HCT116 (cell line): ENCODE data around the gene CDON. TPM values are rescaled to one million over a fixed set of nuclear protein-coding genes. Genes with fewer than 3 reads are reported as not detected.

Experiments used
- ATAC-seq: fragments of 200-7000 bp; cut with Tn5 transposase; 2 replicates; pipeline ENCODE4 v1.9.1; 2020; ENCODE audit warnings: mild to moderate bottlenecking, moderate library complexity
- BruUV-seq: library from RNA; stranded (reverse); fragments of 400-500 nt; replicated peaks from 2 replicates; lab custom pipeline; 2021; lab: Mats Ljungman, UMichigan
- CTCF ChIA-PET: fragments of 300-600 bp; sonication (Branson Sonifier 250); formaldehyde crosslinking; loops from one replicate; lab custom pipeline; 2021; ENCODE audit warnings: antibody characterized with exemption; lab: Charles Lee
- POLR2A ChIA-PET: fragments of 300-600, 350-600 bp; sonication (Branson Sonifier 250); formaldehyde crosslinking; loops from one replicate; lab custom pipeline; 2021; ENCODE audit warnings: antibody characterized with exemption; lab: Charles Lee
- RAD21 ChIA-PET, 2 experiments: fragments of 300-600 bp; sonication (Branson Sonifier 250); formaldehyde crosslinking; loops; one replicate each; lab custom pipeline; 2023; ENCODE audit warnings: low total read pairs in 2 of 2; ENCODE audit not compliant: uncharacterized antibody in 2 of 2, unreplicated experiment in 2 of 2, low non-redundant PET in 1 of 2; lab: Charles Lee
- DNase-seq: peaks from one replicate; pipeline ENCODE4 v3.0.0-alpha.2; 2010; ENCODE audit warnings: low read depth, low spot score
- H2AFZ ChIP-seq: fragments of 200-600 bp; shearing (Covaris generic), sonication (generic); 2 replicates; pipeline ENCODE4 v1.6.1; 2017; ENCODE audit warnings: low read depth, mixed run types, mixed read lengths, antibody characterized with exemption, low read length; ENCODE audit not compliant: poor library complexity, severe bottlenecking
- H3K27ac ChIP-seq: 2 replicates; pipeline ENCODE4 v1.5.1; 2012; ENCODE audit warnings: low read depth, low read length
- H3K27me3 ChIP-seq: fragments of 200-600 bp; sonication (generic); 2 replicates; pipeline ENCODE4 v1.6.1; 2016; ENCODE audit warnings: mixed run types, low read length, mixed read lengths; ENCODE audit not compliant: insufficient read depth
- H3K36me3 ChIP-seq, 2 experiments: fragments of 200-500 bp in 1 of 2; fragments of 200-600 bp in 1 of 2; sonication (Bioruptor generic) in 1 of 2; sonication (generic) in 1 of 2; 2 replicates each; pipeline versions ENCODE4 v1.5.1 to v1.6.1; 2014 to 2016; ENCODE audit warnings: low read length in 2 of 2, inconsistent platforms in 1 of 2, mixed read lengths in 1 of 2, mixed run types in 1 of 2; ENCODE audit not compliant: insufficient read depth in 2 of 2, control insufficient read depth in 1 of 2
- H3K4me1 ChIP-seq, 2 experiments: fragments of 200-600 bp in 1 of 2; sonication (generic) in 1 of 2; 2 replicates each; pipeline versions ENCODE4 v1.5.1 to v1.6.1; 2012 to 2017; ENCODE audit warnings: low read length in 2 of 2, inconsistent platforms in 1 of 2, mild to moderate bottlenecking in 1 of 2, mixed read lengths in 1 of 2, mixed run types in 1 of 2, moderate library complexity in 1 of 2; ENCODE audit not compliant: insufficient read depth in 2 of 2, control insufficient read depth in 1 of 2
- H3K4me2 ChIP-seq: fragments of 200-600 bp; sonication (generic); 2 replicates; pipeline ENCODE4 v1.6.1; 2017; ENCODE audit warnings: mixed run types, low read length, mixed read lengths
- H3K4me3 ChIP-seq, 2 experiments: fragments of 200-600 bp in 1 of 2; sonication (generic) in 1 of 2; replicated peaks in 1 of 2; 2 replicates each; pipeline ENCODE4 v1.5.1; 2011 to 2016; ENCODE audit warnings: low read length in 2 of 2, control low read depth in 1 of 2, low read depth in 1 of 2, mild to moderate bottlenecking in 1 of 2, mixed read lengths in 1 of 2, mixed run types in 1 of 2
- H3K79me2 ChIP-seq: fragments of 200-600 bp; sonication (generic); 2 replicates; pipeline ENCODE4 v1.6.1; 2017; ENCODE audit warnings: mild to moderate bottlenecking, mixed run types, low read length, moderate library complexity, mixed read lengths; ENCODE audit not compliant: insufficient read depth
- H3K9ac ChIP-seq: fragments of 200-600 bp; sonication (generic); 2 replicates; pipeline ENCODE4 v1.6.1; 2016; ENCODE audit warnings: low read length, mixed read lengths
- H3K9me2 ChIP-seq: fragments of 200-600 bp; sonication (generic), shearing (Covaris generic); 2 replicates; pipeline ENCODE4 v1.6.1; 2017; ENCODE audit warnings: mixed run types, mild to moderate bottlenecking, moderate library complexity; ENCODE audit not compliant: insufficient read depth
- H3K9me3 ChIP-seq, 2 experiments: fragments of 200-500 bp in 1 of 2; fragments of 200-600 bp in 1 of 2; sonication (Bioruptor generic) in 1 of 2; sonication (generic) in 1 of 2; 2 replicates each; pipeline ENCODE4 v1.6.1; 2014 to 2017; ENCODE audit warnings: low read length in 2 of 2, mixed read lengths in 2 of 2, inconsistent platforms in 1 of 2, low read depth in 1 of 2, mild to moderate bottlenecking in 1 of 2, mixed run types in 1 of 2, moderate library complexity in 1 of 2; ENCODE audit not compliant: control insufficient read depth in 1 of 2, insufficient read depth in 1 of 2
- H4K20me1 ChIP-seq: fragments of 200-600 bp; sonication (generic), shearing (Covaris generic); 2 replicates; pipeline ENCODE4 v1.6.1; 2017; ENCODE audit warnings: mixed run types, mild to moderate bottlenecking, moderate library complexity; ENCODE audit not compliant: insufficient read depth
- ATF3 ChIP-seq: IDR thresholded peaks from 2 replicates; pipeline ENCODE4 v1.6.1; 2012
- CBX3 ChIP-seq: IDR thresholded peaks from 2 replicates; pipeline ENCODE4 v1.6.1; 2012; ENCODE audit warnings: low read depth
- CEBPB ChIP-seq: IDR thresholded peaks from 2 replicates; pipeline ENCODE4 v1.6.1; 2012; ENCODE audit warnings: low read depth
- EGR1 ChIP-seq: IDR thresholded peaks from 2 replicates; pipeline ENCODE4 v1.6.1; 2012; ENCODE audit warnings: low read depth
- EZH2 ChIP-seq: fragments of 200-600 bp; sonication (generic); IDR thresholded peaks from 2 replicates; pipeline ENCODE4 v1.6.1; 2017; ENCODE audit warnings: antibody characterized with exemption, mixed run types
- FOSL1 ChIP-seq: IDR thresholded peaks from 2 replicates; pipeline ENCODE4 v1.6.1; 2012; ENCODE audit warnings: low read depth
- JUND ChIP-seq: IDR thresholded peaks from 2 replicates; pipeline ENCODE4 v1.6.1; 2012
- POLR2A ChIP-seq: IDR thresholded peaks from 2 replicates; pipeline ENCODE4 v1.7.0; 2011; ENCODE audit warnings: borderline replicate concordance; ENCODE audit not compliant: insufficient read depth, insufficient read length; ENCODE audit errors: extremely low read depth
- RAD21 ChIP-seq: IDR thresholded peaks from 2 replicates; pipeline ENCODE4 v1.6.1; 2012; ENCODE audit warnings: low read depth, mild to moderate bottlenecking
- REST ChIP-seq: IDR thresholded peaks from 2 replicates; pipeline ENCODE4 v1.6.1; 2012; ENCODE audit warnings: low read depth
- SIN3A ChIP-seq: IDR thresholded peaks from 2 replicates; pipeline ENCODE4 v1.6.1; 2012; ENCODE audit warnings: low read depth
- SP1 ChIP-seq: IDR thresholded peaks from 2 replicates; pipeline ENCODE4 v1.6.1; 2012; ENCODE audit warnings: low read depth
- SRF ChIP-seq: IDR thresholded peaks from 2 replicates; pipeline ENCODE4 v1.6.1; 2012; ENCODE audit warnings: low read depth
- TCF7L2 ChIP-seq: IDR thresholded peaks from 2 replicates; pipeline ENCODE4 v1.7.0; 2011; ENCODE audit warnings: borderline replicate concordance, inconsistent platforms; ENCODE audit not compliant: insufficient read depth, insufficient read length; ENCODE audit errors: extremely low read depth
- YY1 ChIP-seq: IDR thresholded peaks from 2 replicates; pipeline ENCODE4 v1.6.1; 2011; ENCODE audit warnings: low read length, low read depth, moderate library complexity, mild to moderate bottlenecking; ENCODE audit not compliant: insufficient replicate concordance; ENCODE audit errors: extremely low read depth
- ZFX ChIP-seq: fragments of 450-650 bp; IDR thresholded peaks from 2 replicates; pipeline ENCODE4 v1.6.1; 2017
- ZNF274 ChIP-seq: fragments of 200-500 bp; sonication (Bioruptor generic); IDR thresholded peaks from 2 replicates; pipeline ENCODE4 v1.6.1; 2014; ENCODE audit warnings: mild to moderate bottlenecking, low read depth, low read length, inconsistent platforms
- intact Hi-C: fragments of 100-400 bp; cut with micrococcal nuclease; formaldehyde crosslinking; loops from 2 replicates; pipeline ENCODE4 v1.10.0; 2022
- total RNA-seq: library from RNA; stranded (reverse); gene quantifications from one replicate; pipeline ENCODE4 v1.2.1, GENCODE V29; 2021; ENCODE audit not compliant: unreplicated experiment
- TF ChIP-seq, protein P1 (sequence below): IDR thresholded peaks from 2 replicates; pipeline ENCODE4 v1.6.1; 2012

The CDON gene
- total RNA-seq, 1 experiment from 2014 or later, result 16.9 TPM

- no peaks in the 10 kb centered on the region for H3K4me1 ChIP-seq
- H2AFZ ChIP-seq, result no peak overlapping the region
- POLR2A ChIA-PET, result no interaction called here
- RAD21 ChIA-PET, result no interaction called here
- no peak overlapping the region for H3K4me2 ChIP-seq
- CTCF ChIA-PET, result no interaction called here
- ATAC-seq (no peak), DNase-seq (no peak)
- H3K9me2 ChIP-seq, result no peaks in the 10 kb centered on the region
- intact Hi-C loops, result no loop called here
- no peak overlapping the region for H3K4me3 ChIP-seq
- no peaks in the 10 kb centered on the region for H3K36me3 ChIP-seq
- H3K27ac ChIP-seq, result no peak overlapping the region
- no TSS peak for BruUV-seq
- H3K79me2 ChIP-seq, result no peaks in the 10 kb centered on the region
- H3K27me3 ChIP-seq, result no peaks in the 10 kb centered on the region
- no peak overlapping the region for H3K9ac ChIP-seq
- H3K9me3 ChIP-seq, result no peaks in the 10 kb centered on the region
- TF ChIP-seq TCF7L2 (no peak), POLR2A (no peak), ZFX (no peak), SIN3A (no peak), JUND (no peak), EGR1 (no peak), FOSL1 (no peak), ATF3 (no peak), SP1 (no peak)
- no peaks in the 10 kb centered on the region for H4K20me1 ChIP-seq
Observed at GRCh38 chr11:125956391-125957134, 106.1 kb downstream of the CDON start.

GRCh38 chr11:125955856-125956255 is 106.8 kb downstream of the CDON start:
- intact Hi-C loops, result no loop called here
- ATAC-seq (no peak), DNase-seq (no peak)
- H4K20me1 ChIP-seq, result no peaks in the 10 kb centered on the region
- no peaks in the 10 kb centered on the region for H3K27me3 ChIP-seq
- H3K36me3 ChIP-seq, result no peaks in the 10 kb centered on the region
- H2AFZ ChIP-seq, result no peak overlapping the region
- H3K9me3 ChIP-seq, result no peaks in the 10 kb centered on the region
- H3K79me2 ChIP-seq, result no peaks in the 10 kb centered on the region
- H3K4me2 ChIP-seq, result no peak overlapping the region
- H3K27ac ChIP-seq, result no peak overlapping the region
- H3K4me3 ChIP-seq, result no peak overlapping the region
- ChIA-PET CTCF (no interaction called here), POLR2A (no interaction called here), RAD21 (no interaction called here)
- no TSS peak for BruUV-seq
- no peaks in the 10 kb centered on the region for H3K9me2 ChIP-seq
- no peaks in the 10 kb centered on the region for H3K4me1 ChIP-seq
- H3K9ac ChIP-seq, result no peak overlapping the region
- TF ChIP-seq TCF7L2, result no peak
- no peak for TF ChIP-seq CEBPB
- TF ChIP-seq SRF, result no peak
- TF ChIP-seq YY1, result no peak
- TF ChIP-seq, protein P1, sequence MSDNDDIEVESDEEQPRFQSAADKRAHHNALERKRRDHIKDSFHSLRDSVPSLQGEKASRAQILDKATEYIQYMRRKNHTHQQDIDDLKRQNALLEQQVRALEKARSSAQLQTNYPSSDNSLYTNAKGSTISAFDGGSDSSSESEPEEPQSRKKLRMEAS, result no peak
- TF ChIP-seq ZNF274, result no peak
- TF ChIP-seq JUND, result no peak
- TF ChIP-seq RAD21, result no peak
- TF ChIP-seq REST, result no peak
- no peak for TF ChIP-seq FOSL1
- no peak for TF ChIP-seq CBX3
- no peak for TF ChIP-seq ATF3
- TF ChIP-seq EGR1, result no peak
- no peak for TF ChIP-seq SP1
- TF ChIP-seq ZFX, result no peak
- no peak for TF ChIP-seq EZH2
